AG04449 (cell line): ENCODE results near the gene NMNAT1.

Experiments used
- CTCF ChIA-PET: fragments of 350-600 bp; formaldehyde crosslinking; extraction: SDS; loops from one replicate; lab custom pipeline; 2021; ENCODE audit warnings: antibody characterized with exemption; lab: Yijun Ruan, JAX
- POLR2A ChIA-PET: fragments of 400-600, 350-600 bp; formaldehyde crosslinking; extraction: SDS; loops from one replicate; lab custom pipeline; 2020; ENCODE audit warnings: antibody characterized with exemption, inconsistent platforms; lab: Yijun Ruan, JAX
- DNase-seq: peaks from one replicate; pipeline ENCODE4 v3.0.0-alpha.2; 2010; ENCODE audit warnings: low read depth, low spot score
- H3K4me3 ChIP-seq: 2 replicates; pipeline ENCODE4 v1.5.1; 2011; ENCODE audit warnings: low read depth, mild to moderate bottlenecking, control low read depth, low read length
- CTCF ChIP-seq: IDR thresholded peaks from one replicate; pipeline ENCODE4 v1.5.1; 2011; ENCODE audit warnings: mild to moderate bottlenecking, moderate library complexity, low read length, control low read depth, inconsistent platforms; ENCODE audit not compliant: insufficient read depth; ENCODE audit errors: missing control alignments

The NMNAT1 gene

GRCh38 chr1:9903801-9904527, 39.3 kb upstream of the NMNAT1 start:
- POLR2A ChIA-PET = no interaction called here
- no peak for TF ChIP-seq CTCF
- CTCF ChIA-PET = interaction anchor here (0.9 to 3.3 kb wide), 5 partner anchors 9 to 46 kb away, joined by 3 to 14 read pairs (median 5); no protein-coding TSS in a partner anchor
- no peak for DNase-seq
- H3K4me3 ChIP-seq = no peak overlapping the region

GRCh38 chr1:9904596-9904995, 38.7 kb upstream of the NMNAT1 start:
- ChIA-PET POLR2A (no interaction called here), CTCF (interaction anchor here (0.6 to 3.3 kb wide), 6 partner anchors 9 to 120 kb away, joined by 3 to 14 read pairs (median 4); no protein-coding TSS in a partner anchor)
- no peak for TF ChIP-seq CTCF
- DNase-seq = peak; percentile 14
- no peak overlapping the region for H3K4me3 ChIP-seq

GRCh38 chr1:9905010-9905409, 38.3 kb upstream of the NMNAT1 start:
- POLR2A ChIA-PET = no interaction called here
- TF ChIP-seq CTCF = no peak
- no peak for DNase-seq
- no peak overlapping the region for H3K4me3 ChIP-seq
- CTCF ChIA-PET = interaction anchor here (0.6 to 3.3 kb wide), 4 partner anchors 11 to 121 kb away, joined by 3 to 14 read pairs (median 4); no protein-coding TSS in a partner anchor

GRCh38 chr1:9906466-9906865, 36.8 kb upstream of the NMNAT1 start:
- TF ChIP-seq CTCF = no peak
- no peak overlapping the region for H3K4me3 ChIP-seq
- no peak for DNase-seq
- POLR2A ChIA-PET = no interaction called here
- CTCF ChIA-PET = interaction anchor here (0.9 to 3.3 kb wide), 5 partner anchors 11 to 69 kb away, joined by 3 to 14 read pairs (median 4); no protein-coding TSS in a partner anchor

GRCh38 chr1:9907441-9907840, 35.8 kb upstream of the NMNAT1 start:
- POLR2A ChIA-PET = no interaction called here
- H3K4me3 ChIP-seq = no peak overlapping the region
- no peak for DNase-seq
- TF ChIP-seq CTCF = no peak
- CTCF ChIA-PET = interaction anchor here (0.7 to 1.0 kb wide), 2 partner anchors 23 to 40 kb away, joined by 3 to 4 read pairs; no protein-coding TSS in a partner anchor

- TF ChIP-seq CTCF = no peak
- H3K4me3 ChIP-seq = peak overlapping the region; percentile 75
- ChIA-PET POLR2A (no interaction called here), CTCF (interaction anchor here (0.6 kb wide), 2 partner anchors 15 to 41 kb away, joined by 3 read pairs; no protein-coding TSS in a partner anchor)
- DNase-seq = no peak
Measured at GRCh38 chr1:9908871-9909233, 34.4 kb upstream of the NMNAT1 start.
